Measurements from ENCODE around the gene ARMC5. TPM values are rescaled to one million over a fixed set of nuclear protein-coding genes. Genes with fewer than 3 reads are reported as not detected.
"Not testable (repeated sequence)": the region's sequence is repeated elsewhere in the genome, so short reads cannot be mapped to it uniquely, and the experiment has no call there.

Gene ARMC5
- total RNA-seq, 1 donor from 2014 or later: 10.5 TPM

- intact Hi-C loops (cut with micrococcal nuclease): no loop called here
- Mint-ChIP-seq H3K36me3 (ENCODE audit: low read depth) (no peaks in the 10 kb centered on the region), H3K9me3 (no peaks in the 10 kb centered on the region), H3K4me1 (peaks cover 2% of the 10 kb centered on the region), H3K4me3 (no peak within 1 kb of the TSS), H3K27ac (no peak within 1 kb of the TSS), H3K27me3 (peaks cover 39% of the 10 kb centered on the region)
- no peak for DNase-seq
Observed at GRCh38 chr16:31483081-31483480, 23.8 kb downstream of the ARMC5 start, which contains the start of gene SLC5A2. Gene SLC5A2 (plus strand): TSS chr16:31483123. CDS start chr16:31483137, 14 bp downstream.

DNA sequence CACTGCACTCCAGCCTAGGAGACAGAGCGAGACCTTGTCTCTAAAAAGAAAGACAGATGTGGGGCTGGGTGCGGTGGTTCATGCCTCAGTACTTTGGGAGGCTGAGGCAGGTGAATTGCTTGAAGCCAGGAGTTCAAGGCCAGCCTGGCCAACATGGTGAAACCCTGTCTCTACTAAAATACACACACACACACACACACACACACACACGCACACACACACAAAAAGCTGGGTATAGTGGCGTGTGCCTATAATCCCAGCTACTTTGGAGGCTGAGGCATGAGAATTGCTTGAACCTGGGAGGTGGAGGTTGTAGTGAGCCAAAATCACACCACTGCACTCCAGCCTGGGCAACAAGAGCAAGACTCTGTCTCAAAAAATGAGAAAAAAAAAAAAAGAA is 24.7 kb downstream of the ARMC5 start:
- H3K9me3 Mint-ChIP-seq; H3K4me1 Mint-ChIP-seq; DNase-seq; intact Hi-C loops (cut with micrococcal nuclease); H3K36me3 Mint-ChIP-seq (ENCODE audit: low read depth); H3K4me3 Mint-ChIP-seq; H3K27ac Mint-ChIP-seq: not testable (repeated sequence)
- peaks cover 39% of the 10 kb centered on the region for H3K27me3 Mint-ChIP-seq

GRCh38 chr16:31484491-31485171 is 25.3 kb downstream of the ARMC5 start:
- Mint-ChIP-seq H3K27me3 (peaks cover 37% of the 10 kb centered on the region), H3K27ac (no peak overlapping the region), H3K4me3 (no peak overlapping the region), H3K9me3 (no peaks in the 10 kb centered on the region), H3K36me3 (ENCODE audit: low read depth) (no peaks in the 10 kb centered on the region), H3K4me1 (peaks cover 2% of the 10 kb centered on the region)
- intact Hi-C loops (cut with micrococcal nuclease): no loop called here
- DNase-seq: no peak

DNA sequence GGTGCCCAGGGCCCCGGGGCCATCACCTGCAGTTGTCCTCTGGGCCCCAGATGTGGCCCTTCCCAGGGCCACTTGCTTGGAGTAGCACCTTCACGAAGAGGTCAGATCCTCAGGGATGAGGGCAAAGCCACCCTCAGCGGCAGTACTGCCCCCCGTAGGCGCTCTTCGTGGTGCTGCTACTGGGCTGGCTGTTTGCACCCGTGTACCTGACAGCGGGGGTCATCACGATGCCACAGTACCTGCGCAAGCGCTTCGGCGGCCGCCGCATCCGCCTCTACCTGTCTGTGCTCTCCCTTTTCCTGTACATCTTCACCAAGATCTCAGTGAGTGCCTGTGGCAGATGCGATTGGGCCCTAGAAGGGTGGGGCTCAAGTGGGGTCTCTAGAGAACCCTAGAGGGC is 26.3 kb downstream of the ARMC5 start:
- no peak for DNase-seq
- Mint-ChIP-seq H3K9me3 (no peaks in the 10 kb centered on the region), H3K27ac (no peak overlapping the region), H3K4me3 (no peak overlapping the region), H3K27me3 (peaks cover 33% of the 10 kb centered on the region), H3K36me3 (ENCODE audit: low read depth) (peaks cover under 1% of the 10 kb centered on the region), H3K4me1 (peaks cover 2% of the 10 kb centered on the region)
- intact Hi-C loops (cut with micrococcal nuclease): no loop called here

- Mint-ChIP-seq H3K27ac (no peak overlapping the region), H3K4me3 (no peak overlapping the region), H3K36me3 (ENCODE audit: low read depth) (peaks cover 2% of the 10 kb centered on the region), H3K9me3 (no peaks in the 10 kb centered on the region), H3K27me3 (peaks cover 29% of the 10 kb centered on the region), H3K4me1 (peaks cover 5% of the 10 kb centered on the region)
- intact Hi-C loops (cut with micrococcal nuclease): no loop called here
- DNase-seq: no peak
Observed at GRCh38 chr16:31486045-31486444, 26.7 kb downstream of the ARMC5 start.

GRCh38 chr16:31487071-31487719 is 27.9 kb downstream of the ARMC5 start:
- H3K27ac Mint-ChIP-seq: no peak overlapping the region
- H3K4me1 Mint-ChIP-seq: peaks cover 5% of the 10 kb centered on the region
- peaks cover 2% of the 10 kb centered on the region for H3K36me3 Mint-ChIP-seq (ENCODE audit: low read depth)
- H3K9me3 Mint-ChIP-seq: no peaks in the 10 kb centered on the region
- H3K27me3 Mint-ChIP-seq: peaks cover 25% of the 10 kb centered on the region
- intact Hi-C loops (cut with micrococcal nuclease): loop anchor here (1.0 kb wide), 1 partner anchor 10 kb away; no protein-coding TSS in a partner anchor
- peak overlapping the region; percentile 90 for H3K4me3 Mint-ChIP-seq
- no peak for DNase-seq

- Mint-ChIP-seq H3K27me3 (peaks cover 18% of the 10 kb centered on the region), H3K4me1 (peaks cover 5% of the 10 kb centered on the region), H3K9me3 (no peaks in the 10 kb centered on the region), H3K36me3 (ENCODE audit: low read depth) (peaks cover 5% of the 10 kb centered on the region), H3K27ac (no peak overlapping the region), H3K4me3 (peak overlapping the region; percentile 90)
- peak; percentile 91 for DNase-seq
- intact Hi-C loops (cut with micrococcal nuclease): loop anchor here (1.0 kb wide), 1 partner anchor 11 kb away; no protein-coding TSS in a partner anchor
Observed at GRCh38 chr16:31487720-31488467, 28.6 kb downstream of the ARMC5 start.

GRCh38 chr16:31488468-31489297 is 29.4 kb downstream of the ARMC5 start:
- Mint-ChIP-seq H3K9me3 (no peaks in the 10 kb centered on the region), H3K36me3 (ENCODE audit: low read depth) (peaks cover 11% of the 10 kb centered on the region), H3K27me3 (peaks cover 18% of the 10 kb centered on the region), H3K4me1 (peaks cover 5% of the 10 kb centered on the region), H3K4me3 (peak overlapping the region; percentile 51), H3K27ac (no peak overlapping the region)
- no peak for DNase-seq
- intact Hi-C loops (cut with micrococcal nuclease): no loop called here

DNA sequence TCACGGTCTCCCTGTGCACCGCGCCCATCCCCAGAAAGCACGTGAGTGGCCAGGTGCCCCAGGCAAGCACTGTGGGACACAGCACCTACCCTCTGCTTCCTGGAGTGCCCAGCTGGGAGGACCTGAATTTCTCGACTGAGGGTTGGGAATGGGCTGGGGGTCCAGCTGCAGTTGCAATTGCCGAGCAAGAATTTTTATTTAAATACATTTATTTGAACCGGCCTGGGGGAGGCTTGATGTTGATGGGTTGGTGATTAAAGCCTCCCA is 29.9 kb downstream of the ARMC5 start:
- no peak for DNase-seq
- H3K36me3 Mint-ChIP-seq (ENCODE audit: low read depth): peaks cover 11% of the 10 kb centered on the region
- peak overlapping the region; percentile 51 for H3K4me3 Mint-ChIP-seq
- H3K9me3 Mint-ChIP-seq: no peaks in the 10 kb centered on the region
- peaks cover 18% of the 10 kb centered on the region for H3K27me3 Mint-ChIP-seq
- H3K4me1 Mint-ChIP-seq: peaks cover 5% of the 10 kb centered on the region
- H3K27ac Mint-ChIP-seq: no peak overlapping the region
- intact Hi-C loops (cut with micrococcal nuclease): no loop called here

GRCh38 chr16:31489616-31490584 is 30.6 kb downstream of the ARMC5 start:
- Mint-ChIP-seq H3K27me3 (peaks cover 16% of the 10 kb centered on the region), H3K9me3 (no peaks in the 10 kb centered on the region), H3K36me3 (ENCODE audit: low read depth) (peaks cover 11% of the 10 kb centered on the region), H3K4me1 (peaks cover 5% of the 10 kb centered on the region), H3K4me3 (peak overlapping the region; percentile 23), H3K27ac (no peak overlapping the region)
- DNase-seq: no peak
- intact Hi-C loops (cut with micrococcal nuclease): no loop called here

DNA sequence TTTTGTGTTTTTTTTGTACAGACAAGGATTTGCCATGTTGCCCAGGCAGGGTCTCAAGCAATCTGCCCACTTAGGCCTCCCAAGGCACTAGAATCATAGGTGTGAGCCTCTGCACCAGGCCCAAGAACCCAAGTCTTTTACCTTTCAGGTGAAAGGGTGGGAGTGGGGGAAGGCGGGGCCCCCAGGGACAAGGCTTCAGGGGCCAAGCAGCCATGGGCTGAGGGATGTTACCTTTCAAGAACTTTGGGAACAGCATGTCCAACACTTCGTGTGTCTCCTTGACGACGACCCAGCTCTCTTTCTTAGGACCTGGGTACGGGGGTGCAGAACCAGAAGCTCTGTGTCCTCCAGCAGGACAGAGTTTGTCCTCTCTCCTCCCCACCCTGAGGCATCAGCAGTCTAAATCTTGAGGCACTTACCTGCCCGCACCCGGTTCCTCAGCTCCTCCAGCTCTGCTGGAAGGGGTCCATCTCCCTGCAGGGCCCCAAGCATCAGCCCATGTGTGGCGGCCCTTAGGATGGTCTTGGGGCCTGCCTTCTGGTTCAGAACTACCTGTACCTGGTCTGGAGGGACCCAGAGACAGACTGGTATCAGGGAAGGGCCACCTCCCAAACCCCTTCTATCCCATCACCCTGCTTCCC is 32.6 kb downstream of the ARMC5 start:
- intact Hi-C loops (cut with micrococcal nuclease): no loop called here
- no peaks in the 10 kb centered on the region for H3K9me3 Mint-ChIP-seq
- peaks cover 13% of the 10 kb centered on the region for H3K36me3 Mint-ChIP-seq (ENCODE audit: low read depth)
- no peak overlapping the region for H3K27ac Mint-ChIP-seq
- peaks cover 2% of the 10 kb centered on the region for H3K27me3 Mint-ChIP-seq
- H3K4me3 Mint-ChIP-seq: no peak overlapping the region
- no peak for DNase-seq
- H3K4me1 Mint-ChIP-seq: peaks cover 5% of the 10 kb centered on the region

DNA sequence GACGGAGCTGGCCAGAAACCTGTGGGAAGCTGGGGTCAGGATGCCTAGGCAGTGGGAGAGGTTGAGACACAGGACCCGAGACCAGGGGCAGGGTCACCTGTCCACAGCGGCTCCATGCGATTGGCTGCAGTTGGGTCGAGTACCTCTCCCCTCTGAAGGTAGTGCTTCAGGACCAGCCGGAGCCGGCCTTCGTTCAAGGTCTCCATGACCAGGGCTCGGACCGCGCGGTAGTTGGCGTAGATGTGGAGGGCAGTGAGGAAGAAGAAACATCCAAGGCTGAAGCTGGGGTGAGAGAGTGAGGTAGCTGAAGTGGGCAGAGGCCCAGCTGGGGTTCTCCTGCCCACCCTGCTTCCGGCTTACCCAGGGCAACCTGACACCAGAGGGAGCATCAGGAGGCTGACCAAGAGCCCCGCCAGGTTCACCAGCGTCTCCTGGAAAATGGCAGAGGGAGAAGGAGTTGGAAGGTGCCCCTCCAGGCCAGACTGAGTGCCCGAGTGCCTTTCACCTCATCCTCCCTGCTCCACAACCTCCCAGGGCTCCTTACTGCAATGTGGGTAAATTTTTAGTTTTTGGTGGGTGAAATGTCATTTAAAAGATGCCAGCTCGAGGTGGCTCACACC is 34.3 kb downstream of the ARMC5 start:
- Mint-ChIP-seq H3K4me1 (peaks cover 3% of the 10 kb centered on the region), H3K27ac (no peak overlapping the region), H3K4me3 (no peak overlapping the region), H3K36me3 (ENCODE audit: low read depth) (peaks cover 21% of the 10 kb centered on the region), H3K27me3 (no peaks in the 10 kb centered on the region), H3K9me3 (no peaks in the 10 kb centered on the region)
- intact Hi-C loops (cut with micrococcal nuclease): no loop called here
- no peak for DNase-seq

All from activated CD4-positive, alpha-beta T cell treated with anti-CD3 and anti-CD28 coated beads, Interleukin-2, amount 10 ng/mL, durations not matched to agents 24 days and 14 days (primary cell).